Measurements from ENCODE around the gene DCAF8L1. TPM values are rescaled to one million over a fixed set of nuclear protein-coding genes. Genes with fewer than 3 reads are reported as not detected.
A peak's percentile ranks its signal among the peaks of the same experiment; 100 is the strongest.
"Not testable (repeated sequence)": the region's sequence is repeated elsewhere in the genome, so short reads cannot be mapped to it uniquely, and the experiment has no call there.

Gene DCAF8L1
- total RNA-seq, 3 donors from 2014 or later = not detected

- ATAC-seq = no peak
- no peaks in the 10 kb centered on the region for H3K4me1 ChIP-seq (ENCODE audit: low read depth)
- H3K36me3 ChIP-seq (ENCODE audit: low read depth) = no peaks in the 10 kb centered on the region
- no peak for TF ChIP-seq CTCF (IDR thresholded peaks at IDR 0.05)
- no peak overlapping the region for H3K4me3 ChIP-seq
- DNase-seq = no peak
- H3K9me3 ChIP-seq = no peaks in the 10 kb centered on the region
- intact Hi-C loops (cut with DNase I, micrococcal nuclease) = no loop called here
These were observed 12.4 kb downstream of the DCAF8L1 start for GRCh38 chrX:27968878-27969277.

GRCh38 chrX:27968352-27968751 is 12.9 kb downstream of the DCAF8L1 start:
- ATAC-seq = no peak

GRCh38 chrX:27966955-27967354 is 14.3 kb downstream of the DCAF8L1 start:
- DNase-seq = peak in 1 of 3 donors; percentile 65

More at GRCh38 chrX:27968352-27968751, 12.9 kb downstream of the DCAF8L1 start:
- Histone ChIP-seq H3K4me3 (no peak overlapping the region), H3K4me1 (ENCODE audit: low read depth) (no peaks in the 10 kb centered on the region), H3K36me3 (ENCODE audit: low read depth) (no peaks in the 10 kb centered on the region), H3K9me3 (no peaks in the 10 kb centered on the region)
- no peak for DNase-seq
- intact Hi-C loops (cut with DNase I, micrococcal nuclease) = no loop called here
- no peak for TF ChIP-seq CTCF (IDR thresholded peaks at IDR 0.05)

GRCh38 chrX:27966492-27966891 is 14.8 kb downstream of the DCAF8L1 start:
- H3K9me3 ChIP-seq = no peaks in the 10 kb centered on the region
- no peaks in the 10 kb centered on the region for H3K36me3 ChIP-seq (ENCODE audit: low read depth)
- H3K4me3 ChIP-seq = no peak overlapping the region
- H3K4me1 ChIP-seq (ENCODE audit: low read depth) = no peaks in the 10 kb centered on the region
- peak; percentile 84 for ATAC-seq
- TF ChIP-seq CTCF (IDR thresholded peaks at IDR 0.05) = no peak
- peak in 1 of 3 donors; percentile 29 for DNase-seq
- intact Hi-C loops (cut with DNase I, micrococcal nuclease) = no loop called here

More at GRCh38 chrX:27966955-27967354, 14.3 kb downstream of the DCAF8L1 start:
- intact Hi-C loops (cut with DNase I, micrococcal nuclease) = no loop called here
- ATAC-seq = peak; percentile 57
- Histone ChIP-seq H3K9me3 (no peaks in the 10 kb centered on the region), H3K4me3 (no peak overlapping the region), H3K4me1 (ENCODE audit: low read depth) (no peaks in the 10 kb centered on the region), H3K36me3 (ENCODE audit: low read depth) (no peaks in the 10 kb centered on the region)
- TF ChIP-seq CTCF (IDR thresholded peaks at IDR 0.05) = no peak

- H3K36me3 ChIP-seq (ENCODE audit: low read depth); intact Hi-C loops (cut with DNase I, micrococcal nuclease); DNase-seq; H3K4me1 ChIP-seq (ENCODE audit: low read depth); ATAC-seq; H3K9me3 ChIP-seq; H3K4me3 ChIP-seq: not testable (repeated sequence)
These were observed 15.9 kb downstream of the DCAF8L1 start for GRCh38 chrX:27965348-27965747.

GRCh38 chrX:27964432-27964831 is 16.8 kb downstream of the DCAF8L1 start:
- no peak for TF ChIP-seq CTCF (IDR thresholded peaks at IDR 0.05)
- intact Hi-C loops (cut with DNase I, micrococcal nuclease) = no loop called here
- Histone ChIP-seq H3K9me3 (peaks cover 4% of the 10 kb centered on the region), H3K36me3 (ENCODE audit: low read depth) (no peaks in the 10 kb centered on the region), H3K4me3 (no peak overlapping the region), H3K4me1 (ENCODE audit: low read depth) (no peaks in the 10 kb centered on the region)
- DNase-seq (no peak), ATAC-seq (peak; percentile 84)

- intact Hi-C loops (cut with DNase I, micrococcal nuclease); ATAC-seq; H3K9me3 ChIP-seq: not testable (repeated sequence)
These were observed 20.8 kb downstream of the DCAF8L1 start for GRCh38 chrX:27960410-27960809.

More at GRCh38 chrX:27960410-27960809, 20.8 kb downstream of the DCAF8L1 start:
- not testable (repeated sequence) for H3K4me1 ChIP-seq (ENCODE audit: low read depth); H3K36me3 ChIP-seq (ENCODE audit: low read depth); DNase-seq; H3K4me3 ChIP-seq

Measured in mucosa of descending colon (tissue), 3 donors.